ENCODE results near the gene CCDC7. TPM values are rescaled to one million over a fixed set of nuclear protein-coding genes. Genes with fewer than 3 reads are reported as not detected.
"Not testable (repeated sequence)": the region's sequence is repeated elsewhere in the genome, so short reads cannot be mapped to it uniquely, and the experiment has no call there.

Gene CCDC7
- total RNA-seq, 2 donors from 2014 or later, result 7.1 to 16.7 TPM

GRCh38 chr10:32699683-32700082 lies 253.7 kb downstream of the CCDC7 start:
- H3K27ac Mint-ChIP-seq; DNase-seq (ENCODE audit: low spot score in 2 of 2); ATAC-seq: not testable (repeated sequence)
- Mint-ChIP-seq H3K9me3 (peaks cover 23 to 26% of the 10 kb centered on the region in 2 donors), H3K36me3 (peaks cover 30 to 72% of the 10 kb centered on the region in 2 donors)

- H3K9me3 Mint-ChIP-seq, result peaks cover 30 to 34% of the 10 kb centered on the region in 2 donors
- no peak overlapping the region for H3K27ac Mint-ChIP-seq
- ATAC-seq, result no peak
- DNase-seq (ENCODE audit: low spot score in 2 of 2), result no peak
- peaks cover 29 to 44% of the 10 kb centered on the region in 2 donors for H3K36me3 Mint-ChIP-seq
Observed at GRCh38 chr10:32713560-32713959, 267.6 kb downstream of the CCDC7 start.

GRCh38 chr10:32731527-32731926 lies 285.6 kb downstream of the CCDC7 start:
- peak in 1 of 2 donors; percentile 58 for ATAC-seq
- Mint-ChIP-seq H3K27ac (no peak overlapping the region), H3K9me3 (no peaks in the 10 kb centered on the region), H3K36me3 (no peaks in the 10 kb centered on the region)
- DNase-seq (ENCODE audit: low spot score in 2 of 2), result no peak

GRCh38 chr10:32738958-32739357 lies 293.0 kb downstream of the CCDC7 start:
- DNase-seq (ENCODE audit: low spot score in 2 of 2), result no peak
- peaks cover 0 to 14% of the 10 kb centered on the region in 2 donors for H3K9me3 Mint-ChIP-seq
- H3K27ac Mint-ChIP-seq, result no peak overlapping the region
- H3K36me3 Mint-ChIP-seq, result peaks cover 0 to 12% of the 10 kb centered on the region in 2 donors
- no peak for ATAC-seq

- peaks cover 7 to 17% of the 10 kb centered on the region in 2 donors for H3K9me3 Mint-ChIP-seq
- DNase-seq (ENCODE audit: low spot score in 2 of 2) (no peak), ATAC-seq (no peak)
- H3K36me3 Mint-ChIP-seq, result peaks cover 16 to 30% of the 10 kb centered on the region in 2 donors
- no peak overlapping the region for H3K27ac Mint-ChIP-seq
Observed at GRCh38 chr10:32744321-32744720, 298.4 kb downstream of the CCDC7 start.

- DNase-seq (ENCODE audit: low spot score in 2 of 2) (no peak), ATAC-seq (no peak)
- no peak overlapping the region for H3K27ac Mint-ChIP-seq
- peaks cover 7 to 16% of the 10 kb centered on the region in 2 donors for H3K9me3 Mint-ChIP-seq
- H3K36me3 Mint-ChIP-seq, result peaks cover 16 to 30% of the 10 kb centered on the region in 2 donors
Observed at GRCh38 chr10:32746869-32747268, 300.9 kb downstream of the CCDC7 start.

GRCh38 chr10:32751582-32751981 lies 305.6 kb downstream of the CCDC7 start:
- Mint-ChIP-seq H3K36me3 (peaks cover 10 to 24% of the 10 kb centered on the region in 2 donors), H3K27ac (no peak overlapping the region), H3K9me3 (peaks cover 17 to 25% of the 10 kb centered on the region in 2 donors)
- ATAC-seq (no peak), DNase-seq (ENCODE audit: low spot score in 2 of 2) (no peak)

GRCh38 chr10:32754900-32755299 lies 309.0 kb downstream of the CCDC7 start:
- DNase-seq (ENCODE audit: low spot score in 2 of 2), result not testable (repeated sequence)

GRCh38 chr10:32771217-32771616 lies 325.3 kb downstream of the CCDC7 start:
- no peak overlapping the region for H3K27ac Mint-ChIP-seq
- H3K9me3 Mint-ChIP-seq, result peaks cover 25 to 35% of the 10 kb centered on the region in 2 donors
- ATAC-seq, result no peak
- H3K36me3 Mint-ChIP-seq, result peaks cover 11 to 43% of the 10 kb centered on the region in 2 donors
- DNase-seq (ENCODE audit: low spot score in 2 of 2), result no peak

More at GRCh38 chr10:32754900-32755299, 309.0 kb downstream of the CCDC7 start:
- not testable (repeated sequence) for H3K27ac Mint-ChIP-seq, ATAC-seq
- Mint-ChIP-seq H3K9me3 (peaks cover 21 to 31% of the 10 kb centered on the region in 2 donors), H3K36me3 (peaks cover 12 to 27% of the 10 kb centered on the region in 2 donors)

GRCh38 chr10:32773105-32773504 lies 327.2 kb downstream of the CCDC7 start:
- DNase-seq (ENCODE audit: low spot score in 2 of 2), result no peak
- Mint-ChIP-seq H3K27ac (no peak overlapping the region), H3K9me3 (peaks cover 25 to 27% of the 10 kb centered on the region in 2 donors), H3K36me3 (peaks cover 11 to 37% of the 10 kb centered on the region in 2 donors)
- no peak for ATAC-seq

GRCh38 chr10:32786968-32787367 lies 341.0 kb downstream of the CCDC7 start:
- peaks cover 0 to 14% of the 10 kb centered on the region in 2 donors for H3K36me3 Mint-ChIP-seq
- H3K27ac Mint-ChIP-seq, result no peak overlapping the region
- peaks cover 10 to 12% of the 10 kb centered on the region in 2 donors for H3K9me3 Mint-ChIP-seq
- ATAC-seq (no peak), DNase-seq (ENCODE audit: low spot score in 2 of 2) (no peak)

GRCh38 chr10:32787690-32788284 lies 341.8 kb downstream of the CCDC7 start:
- H3K9me3 Mint-ChIP-seq, result peaks cover 10 to 12% of the 10 kb centered on the region in 2 donors
- ATAC-seq (no peak), DNase-seq (ENCODE audit: low spot score in 2 of 2) (no peak)
- peaks cover 0 to 14% of the 10 kb centered on the region in 2 donors for H3K36me3 Mint-ChIP-seq
- peak overlapping the region in 1 of 2 donors; percentile 63 for H3K27ac Mint-ChIP-seq

GRCh38 chr10:32788359-32788758 lies 342.4 kb downstream of the CCDC7 start:
- Mint-ChIP-seq H3K27ac (peak overlapping the region in 1 of 2 donors; percentile 63), H3K9me3 (peaks cover 10 to 12% of the 10 kb centered on the region in 2 donors), H3K36me3 (peaks cover 0 to 14% of the 10 kb centered on the region in 2 donors)
- ATAC-seq, result no peak
- no peak for DNase-seq (ENCODE audit: low spot score in 2 of 2)

- no peak overlapping the region for H3K27ac Mint-ChIP-seq
- DNase-seq (ENCODE audit: low spot score in 2 of 2) (no peak), ATAC-seq (no peak)
- peaks cover 0 to 14% of the 10 kb centered on the region in 2 donors for H3K36me3 Mint-ChIP-seq
- H3K9me3 Mint-ChIP-seq, result peaks cover 10 to 12% of the 10 kb centered on the region in 2 donors
Observed at GRCh38 chr10:32790483-32790882, 344.5 kb downstream of the CCDC7 start.

- ATAC-seq (no peak), DNase-seq (ENCODE audit: low spot score in 2 of 2) (no peak)
- H3K36me3 Mint-ChIP-seq, result peaks cover 0 to 7% of the 10 kb centered on the region in 2 donors
- H3K9me3 Mint-ChIP-seq, result peaks cover 4 to 7% of the 10 kb centered on the region in 2 donors
- no peak overlapping the region for H3K27ac Mint-ChIP-seq
Observed at GRCh38 chr10:32793033-32793432, 347.1 kb downstream of the CCDC7 start.

- no peak for ATAC-seq
- no peak overlapping the region for H3K27ac Mint-ChIP-seq
- no peaks in the 10 kb centered on the region for H3K9me3 Mint-ChIP-seq
- no peaks in the 10 kb centered on the region for H3K36me3 Mint-ChIP-seq
- no peak for DNase-seq (ENCODE audit: low spot score in 2 of 2)
Observed at GRCh38 chr10:32795598-32796183, 349.8 kb downstream of the CCDC7 start.

GRCh38 chr10:32797393-32797792 lies 351.5 kb downstream of the CCDC7 start:
- H3K9me3 Mint-ChIP-seq; DNase-seq (ENCODE audit: low spot score in 2 of 2); ATAC-seq; H3K36me3 Mint-ChIP-seq; H3K27ac Mint-ChIP-seq: not testable (repeated sequence)

- Mint-ChIP-seq H3K9me3 (peaks cover 0 to under 1% of the 10 kb centered on the region in 2 donors), H3K27ac (no peak overlapping the region), H3K36me3 (no peaks in the 10 kb centered on the region)
- ATAC-seq, result no peak
- DNase-seq (ENCODE audit: low spot score in 2 of 2), result no peak
Observed at GRCh38 chr10:32846974-32847373, 401.0 kb downstream of the CCDC7 start.

All from activated naive CD4-positive, alpha-beta T cell treated with anti-CD3 and anti-CD28 coated beads, Interleukin-2, amount 50 U/mL, for 72 hours (primary cell).